ENCODE measurements around the gene FYB1.

GRCh38 chr5:39140558-39141168 lies 78.7 kb downstream of the FYB1 start:
- TF ChIP-seq POLR2AphosphoS5 (IDR thresholded peaks at IDR 0.05), result no peak
- TF ChIP-seq CTCF (IDR thresholded peaks at IDR 0.05), result no peak
- TF ChIP-seq POLR2A (IDR thresholded peaks at IDR 0.05), result no peak
